NCI-H2227 (cell line): Measurements from ENCODE around the gene BARHL1.
"Not testable (repeated sequence)": the region's sequence is repeated elsewhere in the genome, so short reads cannot be mapped to it uniquely, and the experiment has no call there.

ENCODE experiments used
- DNase-seq: peaks from one replicate; lab custom pipeline; 2025; ENCODE audit not compliant: unreplicated experiment; lab: John Stamatoyannopoulos, UW

BARHL1 gene

DNA sequence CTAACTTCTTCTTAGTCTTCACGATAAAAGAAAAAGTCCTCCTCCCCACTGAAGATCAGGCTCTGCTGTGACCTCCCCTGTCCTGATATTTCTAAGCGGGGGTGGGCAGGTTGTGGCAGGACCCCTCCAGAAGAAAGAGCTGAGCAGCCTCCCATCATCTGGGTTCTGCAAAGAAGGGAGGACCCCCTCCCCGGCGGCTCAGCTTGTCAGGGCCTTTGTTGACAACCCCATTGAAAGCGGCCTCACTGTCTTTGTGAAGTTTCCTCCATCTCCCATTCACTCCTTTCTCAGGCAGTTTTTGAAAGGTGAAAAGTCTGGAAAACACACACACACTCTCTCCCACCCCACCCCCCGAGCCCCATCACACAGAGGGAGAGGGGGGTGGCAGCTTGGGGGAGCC lies 26.2 kb upstream of the BARHL1 start:
- DNase-seq = no peak

DNA sequence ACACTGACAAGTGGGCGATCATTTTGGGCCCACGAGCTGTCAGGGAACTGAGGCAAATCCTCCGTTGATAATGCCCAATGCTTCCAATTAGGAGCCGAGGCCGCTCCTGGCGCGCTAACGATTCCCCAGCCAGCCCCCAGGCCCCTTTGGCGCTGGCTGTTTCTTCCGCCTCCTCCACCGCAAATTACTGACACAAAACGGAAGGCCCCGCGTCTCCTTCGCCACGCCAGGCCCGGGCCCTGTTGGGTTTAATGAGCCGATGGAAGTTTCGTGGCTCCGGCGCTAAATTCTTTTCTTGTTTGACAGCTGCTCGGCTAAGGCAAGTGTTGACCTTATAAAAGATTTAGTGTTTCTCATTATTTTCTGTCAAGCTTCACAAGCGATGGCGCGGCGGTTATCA lies 25.7 kb upstream of the BARHL1 start:
- no peak for DNase-seq

GRCh38 chr9:132557159-132557558 lies 25.2 kb upstream of the BARHL1 start:
- no peak for DNase-seq

DNA sequence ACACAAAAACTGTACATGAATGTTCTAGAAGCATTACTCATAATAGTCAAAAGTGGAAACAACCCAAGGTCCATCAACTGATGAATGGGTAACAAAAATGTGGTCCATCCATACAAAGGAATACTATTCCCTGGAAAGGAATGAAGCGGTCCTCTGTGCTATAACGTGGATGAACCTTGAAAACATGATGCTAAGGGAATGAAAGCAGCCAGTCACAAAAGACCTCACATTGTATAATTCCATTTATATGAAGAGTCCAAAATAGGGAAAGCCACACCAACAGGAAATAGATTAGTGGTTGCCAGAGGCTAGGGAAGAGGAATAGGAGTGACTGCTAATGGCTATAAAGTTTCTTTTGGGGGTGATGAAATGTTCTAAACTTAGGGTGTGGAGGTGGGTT lies 22.7 kb upstream of the BARHL1 start:
- no peak for DNase-seq

GRCh38 chr9:132560616-132561202 lies 21.7 kb upstream of the BARHL1 start:
- peak; percentile 45 for DNase-seq

DNA sequence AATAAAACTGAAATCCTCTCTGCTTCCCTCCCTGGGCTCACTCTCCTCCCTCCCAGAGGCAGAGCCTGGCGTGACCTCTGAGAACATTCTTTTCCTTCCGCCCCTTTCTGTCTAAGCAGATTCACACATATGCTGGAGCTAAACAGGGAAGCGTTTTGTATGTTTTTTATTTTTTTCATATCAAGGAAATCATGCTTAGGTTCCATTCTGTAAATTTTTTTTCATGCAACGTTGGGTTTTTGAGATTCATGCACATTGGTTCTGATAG lies 20.2 kb upstream of the BARHL1 start:
- no peak for DNase-seq

DNA sequence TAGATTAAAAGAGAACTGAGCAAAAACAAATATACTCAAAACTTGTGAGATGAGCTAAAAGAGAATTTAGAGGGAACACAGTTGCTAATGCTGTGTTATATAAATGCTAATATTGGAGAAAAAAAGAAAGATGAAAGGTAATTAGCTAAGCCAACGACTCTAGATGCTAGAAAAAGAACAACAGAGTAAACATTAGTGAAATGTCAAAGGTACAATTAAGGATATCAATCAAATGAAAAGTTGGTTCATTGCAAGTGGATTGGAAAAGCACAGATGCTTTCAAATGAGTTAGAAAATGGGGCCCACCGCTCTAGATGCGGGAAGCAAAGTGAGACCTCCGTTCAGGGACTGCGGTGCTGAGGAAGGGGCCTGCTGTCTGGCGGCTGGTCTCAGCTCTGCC lies 17.9 kb upstream of the BARHL1 start:
- DNase-seq = no peak

DNA sequence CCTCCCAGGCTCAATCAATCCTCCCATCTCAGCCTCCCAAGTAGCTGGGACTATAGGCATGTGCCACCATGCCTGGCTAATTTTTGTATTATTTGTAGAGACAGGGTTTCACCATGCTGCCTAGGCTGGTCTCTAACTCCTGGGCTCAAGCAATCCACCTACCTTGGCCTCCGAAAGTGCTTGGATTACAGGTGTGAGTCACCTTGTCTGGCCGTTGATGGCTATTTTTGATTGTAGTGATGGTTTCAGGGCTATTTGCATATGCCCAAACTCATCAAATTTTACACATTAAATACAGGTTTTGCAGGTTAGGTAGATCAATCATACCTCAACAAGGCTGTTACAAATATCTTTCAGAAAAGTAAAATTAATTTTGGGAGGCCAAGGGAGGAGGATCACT lies 13.6 kb upstream of the BARHL1 start:
- not testable (repeated sequence) for DNase-seq

GRCh38 chr9:132571806-132572600 lies 10.4 kb upstream of the BARHL1 start:
- no peak for DNase-seq

- peak; percentile 11 for DNase-seq
These were observed 9.5 kb upstream of the BARHL1 start for GRCh38 chr9:132572921-132573320.

GRCh38 chr9:132575005-132575609 lies 7.3 kb upstream of the BARHL1 start:
- DNase-seq = peak; percentile 84

DNA sequence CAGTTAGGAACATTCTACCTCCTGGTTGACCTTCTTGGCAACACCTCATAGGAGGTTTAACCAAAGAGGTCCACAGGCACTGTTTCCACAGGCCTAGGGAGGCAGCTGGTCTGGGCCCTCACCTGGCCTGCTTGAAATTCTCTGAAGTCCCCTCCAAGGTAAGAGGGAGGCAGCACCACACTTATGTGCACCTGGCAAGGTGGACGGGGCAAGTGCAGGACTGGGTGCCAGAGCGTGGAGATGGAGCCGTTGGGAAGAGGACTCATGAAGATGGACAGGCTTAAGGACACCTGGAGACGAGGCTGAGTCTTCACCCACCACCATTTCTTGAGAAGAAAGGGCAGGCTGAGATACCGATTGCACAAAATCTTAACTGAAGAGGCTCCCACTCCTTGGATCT lies 6.6 kb upstream of the BARHL1 start:
- DNase-seq = no peak

DNA sequence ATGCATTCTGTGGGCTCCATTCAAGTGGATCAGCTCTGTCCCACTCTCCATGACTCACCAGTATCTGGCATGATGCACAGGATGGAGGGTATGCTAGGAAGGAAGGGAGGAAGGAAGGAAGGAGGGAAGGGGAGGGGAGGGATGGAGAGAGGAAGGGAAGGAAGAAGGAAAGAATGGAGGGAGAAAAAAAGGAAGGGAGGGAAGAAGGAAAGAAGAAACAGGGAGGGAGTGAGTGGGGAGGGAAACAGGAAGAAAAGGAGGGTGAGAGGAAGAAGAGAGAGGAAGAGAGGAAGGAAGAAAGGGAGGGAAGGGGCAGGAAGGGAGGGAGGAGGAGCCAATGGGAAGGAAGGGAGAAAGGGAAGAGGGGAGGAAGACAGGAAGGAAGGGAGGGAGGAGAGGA lies 5.3 kb upstream of the BARHL1 start:
- DNase-seq = no peak

- DNase-seq = no peak
These were observed 4.0 kb upstream of the BARHL1 start for GRCh38 chr9:132578367-132578932.

DNA sequence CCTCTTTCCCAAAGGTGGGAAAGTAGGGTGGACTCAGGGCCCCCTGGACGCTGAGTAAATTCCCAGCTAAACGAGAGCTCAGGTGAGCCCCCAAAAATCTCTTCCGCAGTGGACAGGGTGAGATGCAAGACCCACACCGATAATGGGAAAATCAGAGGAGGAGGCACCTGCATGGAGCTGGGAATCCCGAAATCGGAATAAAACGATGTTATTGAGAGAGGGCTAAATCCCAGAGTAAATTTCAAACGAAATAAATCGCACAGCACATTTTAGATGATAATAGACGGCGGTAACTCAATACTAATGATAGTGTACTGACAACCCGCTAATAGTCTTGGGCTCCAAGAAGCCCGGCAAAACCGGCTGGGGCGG lies 3.0 kb upstream of the BARHL1 start:
- DNase-seq = no peak

- peak; percentile 8 for DNase-seq
These were observed 579 bp downstream of the BARHL1 start for GRCh38 chr9:132582786-132583583.

DNA sequence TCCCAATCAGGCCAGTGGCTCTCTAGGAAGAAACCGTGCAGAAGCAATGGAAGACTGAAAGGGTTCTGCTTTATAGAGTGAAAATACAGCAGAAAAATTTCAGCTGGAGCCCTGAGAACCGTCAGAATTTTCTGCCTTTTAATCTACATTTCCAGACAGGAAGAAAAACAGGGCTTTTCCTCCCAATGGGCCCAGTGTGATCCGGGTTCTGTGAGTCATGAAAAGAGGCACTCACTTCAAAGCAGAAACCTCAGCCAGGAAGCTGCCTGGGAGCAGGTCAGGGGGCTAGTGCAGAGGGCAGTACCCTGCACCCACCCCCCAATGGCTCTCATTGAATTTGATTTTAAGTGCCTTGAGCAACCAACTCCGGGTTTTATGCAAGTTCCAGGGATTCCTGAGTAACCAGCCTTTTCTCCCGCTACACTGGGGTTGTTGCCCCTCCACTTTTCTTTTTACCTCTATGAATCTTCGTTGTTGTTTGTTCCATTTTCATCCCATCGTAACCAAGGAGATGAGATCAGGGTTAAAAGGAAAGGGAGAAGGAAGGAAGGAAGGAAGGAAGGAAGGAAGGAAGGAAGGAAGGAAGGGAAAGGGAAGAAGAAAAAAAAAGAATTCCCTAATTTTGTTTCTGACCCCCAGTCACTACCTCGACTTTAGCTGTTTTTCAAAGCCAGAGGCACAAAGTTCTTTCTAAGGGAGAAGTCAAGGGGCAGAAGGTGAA lies 1.3 kb downstream of the BARHL1 start:
- no peak for DNase-seq

GRCh38 chr9:132584601-132585560 lies 2.5 kb downstream of the BARHL1 start:
- DNase-seq = no peak

DNA sequence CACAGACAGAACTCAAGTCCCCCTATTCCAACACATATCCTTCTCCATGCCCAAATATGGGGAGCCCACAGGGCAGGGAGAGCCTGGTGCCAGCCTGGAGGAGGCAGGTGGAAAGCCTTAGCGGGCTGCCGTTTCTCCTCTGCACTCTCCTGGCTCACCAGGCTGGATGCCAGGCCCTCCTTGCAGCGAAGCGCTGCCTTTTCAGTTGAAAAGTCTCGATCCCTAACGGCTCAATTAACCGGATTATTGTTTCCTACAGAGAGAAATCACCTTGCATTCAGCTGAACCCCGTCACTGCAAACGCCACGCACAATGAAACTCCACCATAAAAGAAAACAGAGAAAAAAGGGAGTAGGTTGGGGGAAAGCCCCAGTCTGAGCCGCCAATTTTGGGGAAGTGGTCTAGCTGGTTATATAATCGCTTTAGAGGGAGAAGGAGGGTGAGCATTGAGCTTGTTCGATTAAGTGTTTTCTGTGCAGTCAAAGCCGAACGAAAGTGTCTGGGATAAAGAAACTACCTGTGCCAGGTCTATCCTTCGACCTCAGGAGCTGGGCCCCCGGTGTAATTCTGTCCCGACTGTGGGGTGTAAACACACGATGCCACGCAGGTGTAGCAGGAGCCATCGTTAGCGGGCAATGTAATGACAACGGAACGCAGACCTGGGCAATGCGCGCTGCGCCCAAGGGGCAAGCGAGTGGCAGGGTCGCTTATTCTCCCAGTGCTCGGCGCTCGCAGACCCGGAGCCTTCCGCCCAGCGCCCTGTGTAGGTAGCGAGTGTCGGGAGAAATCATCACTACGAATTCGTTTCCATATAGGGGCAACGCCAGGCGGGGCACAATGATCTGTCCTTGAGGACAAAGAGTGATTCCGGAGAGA lies 3.8 kb downstream of the BARHL1 start:
- peak; percentile 27 for DNase-seq
